WTC11 (cell line): Measurements from ENCODE around the gene KDF1. TPM values are rescaled to one million over a fixed set of nuclear protein-coding genes. Genes with fewer than 3 reads are reported as not detected.
A peak's percentile ranks its signal among the peaks of the same experiment; 100 is the strongest.

Experiments used
- ATF1 ChIP-seq: sonication (generic); formaldehyde crosslinking; IDR thresholded peaks from 2 replicates; pipeline ENCODE4 v1.8.1; 2023; ENCODE audit warnings: mild to moderate bottlenecking, moderate library complexity, missing genetic modification reagents
- ELF4 ChIP-seq: sonication (generic); formaldehyde crosslinking; IDR thresholded peaks from 2 replicates; pipeline ENCODE4 v1.8.1; 2022; ENCODE audit warnings: low read depth, mild to moderate bottlenecking, moderate library complexity, missing genetic modification reagents
- EMX1 ChIP-seq: fragments of 250-450 bp; sonication (Bioruptor Pico); IDR thresholded peaks from 2 replicates; pipeline ENCODE4 v1.8.0; 2021; ENCODE audit warnings: mild to moderate bottlenecking
- ETV6 ChIP-seq: sonication (generic); formaldehyde crosslinking; IDR thresholded peaks from 2 replicates; pipeline ENCODE4 v1.8.1; 2022; ENCODE audit warnings: mild to moderate bottlenecking, missing genetic modification reagents
- GABPB1 ChIP-seq: sonication (generic); formaldehyde crosslinking; IDR thresholded peaks from 2 replicates; pipeline ENCODE4 v1.8.1; 2023; ENCODE audit warnings: mild to moderate bottlenecking, missing genetic modification reagents
- KAT7 ChIP-seq: sonication (generic); formaldehyde crosslinking; IDR thresholded peaks from 2 replicates; pipeline ENCODE4 v1.8.1; 2023; ENCODE audit warnings: missing genetic modification reagents, mild to moderate bottlenecking, borderline replicate concordance
- SP1 ChIP-seq: sonication (generic); formaldehyde crosslinking; conservative IDR thresholded peaks from 2 replicates; pipeline ENCODE4 v1.8.1; 2022; ENCODE audit warnings: missing genetic modification reagents
- ZNF232 ChIP-seq: sonication (generic); formaldehyde crosslinking; IDR thresholded peaks from 2 replicates; pipeline ENCODE4 v1.8.0; 2022; ENCODE audit warnings: mild to moderate bottlenecking, missing genetic modification reagents
- ZNF317 ChIP-seq: sonication (generic); formaldehyde crosslinking; IDR thresholded peaks from 2 replicates; pipeline ENCODE4 v1.8.1; 2023; ENCODE audit warnings: low read depth, mild to moderate bottlenecking, moderate library complexity, missing genetic modification reagents, borderline replicate concordance
- ZNF396 ChIP-seq: fragments of 250-450 bp; sonication (Bioruptor Pico); IDR thresholded peaks from 2 replicates; pipeline ENCODE4 v1.8.0; 2021; ENCODE audit warnings: mild to moderate bottlenecking, moderate library complexity, borderline replicate concordance
- ZNF423 ChIP-seq: fragments of 250-450 bp; sonication (Bioruptor Pico); IDR thresholded peaks from 2 replicates; pipeline ENCODE4 v2.1.2; 2022; ENCODE audit warnings: mild to moderate bottlenecking, moderate library complexity
- total RNA-seq: library from RNA; stranded (reverse); gene quantifications from 3 replicates; pipeline ENCODE4 v1.2.3, GENCODE V29; 2021
- TF ChIP-seq, protein P1 (sequence below): sonication (generic); formaldehyde crosslinking; IDR thresholded peaks from 2 replicates; pipeline ENCODE4 v1.8.0; 2022; ENCODE audit warnings: missing genetic modification reagents
- TF ChIP-seq, protein P2 (sequence below): sonication (generic); formaldehyde crosslinking; IDR thresholded peaks from 2 replicates; pipeline ENCODE4 v1.8.1; 2023; ENCODE audit warnings: mild to moderate bottlenecking, missing genetic modification reagents
- TF ChIP-seq, protein P3 (sequence below): sonication (generic); formaldehyde crosslinking; IDR thresholded peaks from 2 replicates; pipeline ENCODE4 v1.8.0; 2022; ENCODE audit warnings: mild to moderate bottlenecking, missing genetic modification reagents
- TF ChIP-seq, protein P4 (sequence below): sonication (generic); formaldehyde crosslinking; IDR thresholded peaks from 2 replicates; pipeline ENCODE4 v1.8.0; 2023; ENCODE audit warnings: missing genetic modification reagents, mild to moderate bottlenecking, borderline replicate concordance
- TF ChIP-seq, protein P5 (sequence below): sonication (generic); formaldehyde crosslinking; IDR thresholded peaks from 2 replicates; pipeline ENCODE4 v1.8.0; 2022; ENCODE audit warnings: mild to moderate bottlenecking, missing genetic modification reagents
- TF ChIP-seq, protein P6 (sequence below): sonication (generic); formaldehyde crosslinking; IDR thresholded peaks from 2 replicates; pipeline ENCODE4 v1.8.0; 2023; ENCODE audit warnings: mild to moderate bottlenecking, missing genetic modification reagents
- TF ChIP-seq, protein P7 (sequence below): sonication (generic); formaldehyde crosslinking; IDR thresholded peaks from 2 replicates; pipeline ENCODE4 v1.8.1; 2022; ENCODE audit warnings: low read depth, missing genetic modification reagents, borderline replicate concordance
- TF ChIP-seq, protein P8 (sequence below): sonication (generic); formaldehyde crosslinking; IDR thresholded peaks from 2 replicates; pipeline ENCODE4 v1.8.1; 2023; ENCODE audit warnings: mild to moderate bottlenecking, missing genetic modification reagents, moderate library complexity

Gene KDF1
- total RNA-seq, 1 experiment from 2014 or later, result 19.0 TPM

DNA sequence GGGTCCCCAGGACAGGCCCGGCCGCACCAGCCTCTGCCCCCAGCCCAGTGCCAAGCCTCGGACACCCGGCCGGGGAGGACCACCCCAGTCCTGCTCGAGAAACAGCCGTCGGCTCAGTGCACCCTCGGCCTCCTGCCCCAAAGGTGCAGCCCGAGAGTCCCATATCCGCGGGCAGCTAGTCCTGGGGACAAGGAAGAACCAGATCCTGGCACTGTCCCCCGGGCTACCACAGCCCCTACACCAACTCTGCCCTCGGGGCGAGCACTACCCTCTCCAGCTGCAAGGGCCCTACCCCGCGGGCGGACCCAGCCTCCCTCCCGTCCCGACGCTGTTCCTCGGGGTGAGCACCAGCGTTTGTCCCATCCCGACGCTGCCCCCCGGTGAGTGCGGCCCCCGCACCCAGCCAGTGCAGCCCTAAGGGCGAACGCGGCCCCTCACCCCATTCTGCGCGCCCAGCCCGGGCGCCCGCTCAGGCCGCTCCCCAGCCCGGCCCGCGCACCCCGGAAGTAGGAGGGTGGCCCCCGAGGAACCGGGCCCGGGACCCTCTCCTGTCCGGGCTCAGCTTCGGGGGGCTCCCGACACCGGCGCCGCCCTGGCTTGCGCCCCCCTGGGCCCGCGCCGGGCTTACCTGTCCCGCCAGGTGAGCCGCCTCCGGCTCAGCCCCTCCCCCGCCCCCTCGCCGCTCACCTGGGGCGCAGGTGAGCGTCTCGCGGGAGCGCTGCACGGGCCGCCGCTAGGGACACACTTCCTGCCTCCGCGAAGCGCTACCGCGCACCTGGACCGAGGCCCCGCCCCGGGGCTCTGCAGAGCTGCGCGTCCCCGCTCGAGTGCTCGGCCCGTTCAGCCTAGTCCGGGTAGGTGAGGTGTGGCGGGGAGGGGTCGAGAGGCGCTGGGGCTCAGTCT, at the start of gene KDF1 (continued):
- TF ChIP-seq, protein P1, sequence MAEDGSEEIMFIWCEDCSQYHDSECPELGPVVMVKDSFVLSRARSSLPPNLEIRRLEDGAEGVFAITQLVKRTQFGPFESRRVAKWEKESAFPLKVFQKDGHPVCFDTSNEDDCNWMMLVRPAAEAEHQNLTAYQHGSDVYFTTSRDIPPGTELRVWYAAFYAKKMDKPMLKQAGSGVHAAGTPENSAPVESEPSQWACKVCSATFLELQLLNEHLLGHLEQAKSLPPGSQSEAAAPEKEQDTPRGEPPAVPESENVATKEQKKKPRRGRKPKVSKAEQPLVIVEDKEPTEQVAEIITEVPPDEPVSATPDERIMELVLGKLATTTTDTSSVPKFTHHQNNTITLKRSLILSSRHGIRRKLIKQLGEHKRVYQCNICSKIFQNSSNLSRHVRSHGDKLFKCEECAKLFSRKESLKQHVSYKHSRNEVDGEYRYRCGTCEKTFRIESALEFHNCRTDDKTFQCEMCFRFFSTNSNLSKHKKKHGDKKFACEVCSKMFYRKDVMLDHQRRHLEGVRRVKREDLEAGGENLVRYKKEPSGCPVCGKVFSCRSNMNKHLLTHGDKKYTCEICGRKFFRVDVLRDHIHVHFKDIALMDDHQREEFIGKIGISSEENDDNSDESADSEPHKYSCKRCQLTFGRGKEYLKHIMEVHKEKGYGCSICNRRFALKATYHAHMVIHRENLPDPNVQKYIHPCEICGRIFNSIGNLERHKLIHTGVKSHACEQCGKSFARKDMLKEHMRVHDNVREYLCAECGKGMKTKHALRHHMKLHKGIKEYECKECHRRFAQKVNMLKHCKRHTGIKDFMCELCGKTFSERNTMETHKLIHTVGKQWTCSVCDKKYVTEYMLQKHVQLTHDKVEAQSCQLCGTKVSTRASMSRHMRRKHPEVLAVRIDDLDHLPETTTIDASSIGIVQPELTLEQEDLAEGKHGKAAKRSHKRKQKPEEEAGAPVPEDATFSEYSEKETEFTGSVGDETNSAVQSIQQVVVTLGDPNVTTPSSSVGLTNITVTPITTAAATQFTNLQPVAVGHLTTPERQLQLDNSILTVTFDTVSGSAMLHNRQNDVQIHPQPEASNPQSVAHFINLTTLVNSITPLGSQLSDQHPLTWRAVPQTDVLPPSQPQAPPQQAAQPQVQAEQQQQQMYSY, result no peak
- TF ChIP-seq ATF1 (CRISPR knock-in tag), result no peak
- TF ChIP-seq, protein P2, sequence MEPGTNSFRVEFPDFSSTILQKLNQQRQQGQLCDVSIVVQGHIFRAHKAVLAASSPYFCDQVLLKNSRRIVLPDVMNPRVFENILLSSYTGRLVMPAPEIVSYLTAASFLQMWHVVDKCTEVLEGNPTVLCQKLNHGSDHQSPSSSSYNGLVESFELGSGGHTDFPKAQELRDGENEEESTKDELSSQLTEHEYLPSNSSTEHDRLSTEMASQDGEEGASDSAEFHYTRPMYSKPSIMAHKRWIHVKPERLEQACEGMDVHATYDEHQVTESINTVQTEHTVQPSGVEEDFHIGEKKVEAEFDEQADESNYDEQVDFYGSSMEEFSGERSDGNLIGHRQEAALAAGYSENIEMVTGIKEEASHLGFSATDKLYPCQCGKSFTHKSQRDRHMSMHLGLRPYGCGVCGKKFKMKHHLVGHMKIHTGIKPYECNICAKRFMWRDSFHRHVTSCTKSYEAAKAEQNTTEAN, result no peak
- TF ChIP-seq, protein P3, sequence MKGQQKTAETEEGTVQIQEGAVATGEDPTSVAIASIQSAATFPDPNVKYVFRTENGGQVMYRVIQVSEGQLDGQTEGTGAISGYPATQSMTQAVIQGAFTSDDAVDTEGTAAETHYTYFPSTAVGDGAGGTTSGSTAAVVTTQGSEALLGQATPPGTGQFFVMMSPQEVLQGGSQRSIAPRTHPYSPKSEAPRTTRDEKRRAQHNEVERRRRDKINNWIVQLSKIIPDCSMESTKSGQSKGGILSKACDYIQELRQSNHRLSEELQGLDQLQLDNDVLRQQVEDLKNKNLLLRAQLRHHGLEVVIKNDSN, result no peak
- 0 out of 2 replicates have a peak, but pooled peaks have one; percentile 38 for TF ChIP-seq EMX1 (CRISPR knock-in tag)
- TF ChIP-seq KAT7 (CRISPR knock-in tag), result peak; percentile 87; the same call in 1 of the 2 replicates
- TF ChIP-seq, protein P4, sequence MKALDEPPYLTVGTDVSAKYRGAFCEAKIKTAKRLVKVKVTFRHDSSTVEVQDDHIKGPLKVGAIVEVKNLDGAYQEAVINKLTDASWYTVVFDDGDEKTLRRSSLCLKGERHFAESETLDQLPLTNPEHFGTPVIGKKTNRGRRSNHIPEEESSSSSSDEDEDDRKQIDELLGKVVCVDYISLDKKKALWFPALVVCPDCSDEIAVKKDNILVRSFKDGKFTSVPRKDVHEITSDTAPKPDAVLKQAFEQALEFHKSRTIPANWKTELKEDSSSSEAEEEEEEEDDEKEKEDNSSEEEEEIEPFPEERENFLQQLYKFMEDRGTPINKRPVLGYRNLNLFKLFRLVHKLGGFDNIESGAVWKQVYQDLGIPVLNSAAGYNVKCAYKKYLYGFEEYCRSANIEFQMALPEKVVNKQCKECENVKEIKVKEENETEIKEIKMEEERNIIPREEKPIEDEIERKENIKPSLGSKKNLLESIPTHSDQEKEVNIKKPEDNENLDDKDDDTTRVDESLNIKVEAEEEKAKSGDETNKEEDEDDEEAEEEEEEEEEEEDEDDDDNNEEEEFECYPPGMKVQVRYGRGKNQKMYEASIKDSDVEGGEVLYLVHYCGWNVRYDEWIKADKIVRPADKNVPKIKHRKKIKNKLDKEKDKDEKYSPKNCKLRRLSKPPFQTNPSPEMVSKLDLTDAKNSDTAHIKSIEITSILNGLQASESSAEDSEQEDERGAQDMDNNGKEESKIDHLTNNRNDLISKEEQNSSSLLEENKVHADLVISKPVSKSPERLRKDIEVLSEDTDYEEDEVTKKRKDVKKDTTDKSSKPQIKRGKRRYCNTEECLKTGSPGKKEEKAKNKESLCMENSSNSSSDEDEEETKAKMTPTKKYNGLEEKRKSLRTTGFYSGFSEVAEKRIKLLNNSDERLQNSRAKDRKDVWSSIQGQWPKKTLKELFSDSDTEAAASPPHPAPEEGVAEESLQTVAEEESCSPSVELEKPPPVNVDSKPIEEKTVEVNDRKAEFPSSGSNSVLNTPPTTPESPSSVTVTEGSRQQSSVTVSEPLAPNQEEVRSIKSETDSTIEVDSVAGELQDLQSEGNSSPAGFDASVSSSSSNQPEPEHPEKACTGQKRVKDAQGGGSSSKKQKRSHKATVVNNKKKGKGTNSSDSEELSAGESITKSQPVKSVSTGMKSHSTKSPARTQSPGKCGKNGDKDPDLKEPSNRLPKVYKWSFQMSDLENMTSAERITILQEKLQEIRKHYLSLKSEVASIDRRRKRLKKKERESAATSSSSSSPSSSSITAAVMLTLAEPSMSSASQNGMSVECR (CRISPR knock-in tag), result 0 out of 2 replicates have a peak, but pooled peaks have one; percentile 29
- peak; percentile 83; the same call in 1 of the 2 replicates for TF ChIP-seq ZNF232 (CRISPR knock-in tag)
- no peak for TF ChIP-seq ZNF396 (CRISPR knock-in tag)
- peak; percentile 90 for TF ChIP-seq ZNF423 (CRISPR knock-in tag)
- peak; percentile 8; the same call in 1 of the 2 replicates for TF ChIP-seq GABPB1 (CRISPR knock-in tag)
- TF ChIP-seq SP1 (CRISPR knock-in tag), result peak; percentile 91; the same call in 1 of the 2 replicates
- TF ChIP-seq ZNF317, result no peak
- TF ChIP-seq, protein P5, sequence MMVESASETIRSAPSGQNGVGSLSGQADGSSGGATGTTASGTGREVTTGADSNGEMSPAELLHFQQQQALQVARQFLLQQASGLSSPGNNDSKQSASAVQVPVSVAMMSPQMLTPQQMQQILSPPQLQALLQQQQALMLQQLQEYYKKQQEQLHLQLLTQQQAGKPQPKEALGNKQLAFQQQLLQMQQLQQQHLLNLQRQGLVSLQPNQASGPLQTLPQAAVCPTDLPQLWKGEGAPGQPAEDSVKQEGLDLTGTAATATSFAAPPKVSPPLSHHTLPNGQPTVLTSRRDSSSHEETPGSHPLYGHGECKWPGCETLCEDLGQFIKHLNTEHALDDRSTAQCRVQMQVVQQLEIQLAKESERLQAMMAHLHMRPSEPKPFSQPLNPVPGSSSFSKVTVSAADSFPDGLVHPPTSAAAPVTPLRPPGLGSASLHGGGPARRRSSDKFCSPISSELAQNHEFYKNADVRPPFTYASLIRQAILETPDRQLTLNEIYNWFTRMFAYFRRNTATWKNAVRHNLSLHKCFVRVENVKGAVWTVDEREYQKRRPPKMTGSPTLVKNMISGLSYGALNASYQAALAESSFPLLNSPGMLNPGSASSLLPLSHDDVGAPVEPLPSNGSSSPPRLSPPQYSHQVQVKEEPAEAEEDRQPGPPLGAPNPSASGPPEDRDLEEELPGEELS (CRISPR knock-in tag), result peak; percentile 12
- TF ChIP-seq, protein P6, sequence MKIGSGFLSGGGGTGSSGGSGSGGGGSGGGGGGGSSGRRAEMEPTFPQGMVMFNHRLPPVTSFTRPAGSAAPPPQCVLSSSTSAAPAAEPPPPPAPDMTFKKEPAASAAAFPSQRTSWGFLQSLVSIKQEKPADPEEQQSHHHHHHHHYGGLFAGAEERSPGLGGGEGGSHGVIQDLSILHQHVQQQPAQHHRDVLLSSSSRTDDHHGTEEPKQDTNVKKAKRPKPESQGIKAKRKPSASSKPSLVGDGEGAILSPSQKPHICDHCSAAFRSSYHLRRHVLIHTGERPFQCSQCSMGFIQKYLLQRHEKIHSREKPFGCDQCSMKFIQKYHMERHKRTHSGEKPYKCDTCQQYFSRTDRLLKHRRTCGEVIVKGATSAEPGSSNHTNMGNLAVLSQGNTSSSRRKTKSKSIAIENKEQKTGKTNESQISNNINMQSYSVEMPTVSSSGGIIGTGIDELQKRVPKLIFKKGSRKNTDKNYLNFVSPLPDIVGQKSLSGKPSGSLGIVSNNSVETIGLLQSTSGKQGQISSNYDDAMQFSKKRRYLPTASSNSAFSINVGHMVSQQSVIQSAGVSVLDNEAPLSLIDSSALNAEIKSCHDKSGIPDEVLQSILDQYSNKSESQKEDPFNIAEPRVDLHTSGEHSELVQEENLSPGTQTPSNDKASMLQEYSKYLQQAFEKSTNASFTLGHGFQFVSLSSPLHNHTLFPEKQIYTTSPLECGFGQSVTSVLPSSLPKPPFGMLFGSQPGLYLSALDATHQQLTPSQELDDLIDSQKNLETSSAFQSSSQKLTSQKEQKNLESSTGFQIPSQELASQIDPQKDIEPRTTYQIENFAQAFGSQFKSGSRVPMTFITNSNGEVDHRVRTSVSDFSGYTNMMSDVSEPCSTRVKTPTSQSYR (CRISPR knock-in tag), result peak; percentile 91
- TF ChIP-seq ETV6 (CRISPR knock-in tag), result peak; percentile 54; the same call in 1 of the 2 replicates
- TF ChIP-seq, protein P7, sequence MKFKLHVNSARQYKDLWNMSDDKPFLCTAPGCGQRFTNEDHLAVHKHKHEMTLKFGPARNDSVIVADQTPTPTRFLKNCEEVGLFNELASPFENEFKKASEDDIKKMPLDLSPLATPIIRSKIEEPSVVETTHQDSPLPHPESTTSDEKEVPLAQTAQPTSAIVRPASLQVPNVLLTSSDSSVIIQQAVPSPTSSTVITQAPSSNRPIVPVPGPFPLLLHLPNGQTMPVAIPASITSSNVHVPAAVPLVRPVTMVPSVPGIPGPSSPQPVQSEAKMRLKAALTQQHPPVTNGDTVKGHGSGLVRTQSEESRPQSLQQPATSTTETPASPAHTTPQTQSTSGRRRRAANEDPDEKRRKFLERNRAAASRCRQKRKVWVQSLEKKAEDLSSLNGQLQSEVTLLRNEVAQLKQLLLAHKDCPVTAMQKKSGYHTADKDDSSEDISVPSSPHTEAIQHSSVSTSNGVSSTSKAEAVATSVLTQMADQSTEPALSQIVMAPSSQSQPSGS (CRISPR knock-in tag), result no peak
- TF ChIP-seq, protein P8, sequence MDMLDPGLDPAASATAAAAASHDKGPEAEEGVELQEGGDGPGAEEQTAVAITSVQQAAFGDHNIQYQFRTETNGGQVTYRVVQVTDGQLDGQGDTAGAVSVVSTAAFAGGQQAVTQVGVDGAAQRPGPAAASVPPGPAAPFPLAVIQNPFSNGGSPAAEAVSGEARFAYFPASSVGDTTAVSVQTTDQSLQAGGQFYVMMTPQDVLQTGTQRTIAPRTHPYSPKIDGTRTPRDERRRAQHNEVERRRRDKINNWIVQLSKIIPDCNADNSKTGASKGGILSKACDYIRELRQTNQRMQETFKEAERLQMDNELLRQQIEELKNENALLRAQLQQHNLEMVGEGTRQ (CRISPR knock-in tag), result peak; percentile 53; the same call in 1 of the 2 replicates
- TF ChIP-seq ELF4 (CRISPR knock-in tag), result no peak
